Neutrophil (primary cell): ENCODE measurements around the gene RPRD2.

ENCODE experiments used
- H3K27ac ChIP-seq: fragments of 200-600 bp; sonication (generic); 2 replicates; pipeline ENCODE4 v1.5.1; 2016; ENCODE audit warnings: mild to moderate bottlenecking, moderate library complexity
- H3K27me3 ChIP-seq: fragments of 200-600 bp; sonication (generic); 2 replicates; pipeline ENCODE4 v1.6.0; 2016; ENCODE audit warnings: mild to moderate bottlenecking
- H3K36me3 ChIP-seq: fragments of 200-600 bp; sonication (generic); 2 replicates; pipeline ENCODE4 v1.5.1; 2017
- H3K4me1 ChIP-seq, 2 experiments: fragments of 200-600 bp in 1 of 2; sonication (generic) in 1 of 2; 1 replicate in 1 of 2; 2 replicates in 1 of 2; pipeline versions ENCODE4 v1.5.1 to v1.6.1; 2013 to 2016; ENCODE audit warnings: low read depth in 1 of 2, low read length in 1 of 2, mild to moderate bottlenecking in 1 of 2, moderate library complexity in 1 of 2; ENCODE audit not compliant: control insufficient read depth in 1 of 2, insufficient read depth in 1 of 2
- H3K4me3 ChIP-seq, 2 experiments: fragments of 200-600 bp in 1 of 2; sonication (generic) in 1 of 2; 1 replicate in 1 of 2; 2 replicates in 1 of 2; pipeline ENCODE4 v1.5.1; 2013 to 2016; ENCODE audit warnings: low read depth in 1 of 2, low read length in 1 of 2, mild to moderate bottlenecking in 1 of 2, moderate library complexity in 1 of 2
- H3K9me3 ChIP-seq: fragments of 200-600 bp; sonication (generic); 2 replicates; pipeline ENCODE4 v1.5.1; 2016
- CTCF ChIP-seq: fragments of 200-600 bp; sonication (generic); IDR thresholded peaks from 2 replicates; pipeline ENCODE4 v1.5.1; 2016; ENCODE audit warnings: antibody characterized with exemption

Gene RPRD2

GRCh38 chr1:150385537-150386445, 21.8 kb downstream of the RPRD2 start:
- H3K9me3 ChIP-seq, result no peaks in the 10 kb centered on the region
- H3K4me3 ChIP-seq, result no peak overlapping the region
- H3K27ac ChIP-seq, result no peak overlapping the region
- no peaks in the 10 kb centered on the region for H3K27me3 ChIP-seq
- no peak for TF ChIP-seq CTCF
- H3K36me3 ChIP-seq, result no peaks in the 10 kb centered on the region
- H3K4me1 ChIP-seq, result peaks cover 5 to 6% of the 10 kb centered on the region in 2 experiments

GRCh38 chr1:150386592-150386991, 22.6 kb downstream of the RPRD2 start:
- Histone ChIP-seq H3K36me3 (no peaks in the 10 kb centered on the region), H3K4me3 (no peak overlapping the region), H3K4me1 (peaks cover 5 to 6% of the 10 kb centered on the region in 2 experiments), H3K27me3 (no peaks in the 10 kb centered on the region), H3K9me3 (no peaks in the 10 kb centered on the region), H3K27ac (no peak overlapping the region)
- no peak for TF ChIP-seq CTCF

GRCh38 chr1:150387200-150387599, 23.3 kb downstream of the RPRD2 start:
- TF ChIP-seq CTCF, result no peak
- Histone ChIP-seq H3K9me3 (no peaks in the 10 kb centered on the region), H3K27me3 (no peaks in the 10 kb centered on the region), H3K4me3 (no peak overlapping the region), H3K36me3 (no peaks in the 10 kb centered on the region), H3K27ac (peak overlapping the region; percentile 47), H3K4me1 (peaks cover 5 to 6% of the 10 kb centered on the region in 2 experiments)

GRCh38 chr1:150388241-150388640, 24.3 kb downstream of the RPRD2 start:
- Histone ChIP-seq H3K27me3 (no peaks in the 10 kb centered on the region), H3K4me1 (peaks cover 5 to 6% of the 10 kb centered on the region in 2 experiments), H3K9me3 (no peaks in the 10 kb centered on the region), H3K36me3 (no peaks in the 10 kb centered on the region), H3K27ac (no peak overlapping the region), H3K4me3 (no peak overlapping the region)
- TF ChIP-seq CTCF, result no peak

GRCh38 chr1:150389650-150390049, 25.7 kb downstream of the RPRD2 start:
- Histone ChIP-seq H3K4me1 (peaks cover 5 to 6% of the 10 kb centered on the region in 2 experiments), H3K4me3 (no peak overlapping the region), H3K27ac (no peak overlapping the region), H3K9me3 (no peaks in the 10 kb centered on the region), H3K27me3 (no peaks in the 10 kb centered on the region), H3K36me3 (no peaks in the 10 kb centered on the region)
- TF ChIP-seq CTCF, result no peak
